Heart left ventricle (tissue), 13 donors: ENCODE results near the gene SLIT3.

Experiments
- CTCF ChIP-seq, 12 donors: fragments of 200-600 bp; sonication (generic) in 4 of 12; IDR thresholded peaks; one replicate each; pipeline versions ENCODE4 v1.5.0 to v1.8.0; 2018 to 2022; ENCODE audit warnings: antibody characterized with exemption in 12 of 12, mild to moderate bottlenecking in 5 of 12
- POLR2A ChIP-seq, 2 donors: fragments of 450-650 bp; IDR thresholded peaks; one replicate each; pipeline ENCODE4 v1.6.1; 2017; ENCODE audit warnings: antibody characterized with exemption in 2 of 2, mild to moderate bottlenecking in 2 of 2, moderate library complexity in 2 of 2
- donor health status: ischemic (EF 13 %, LVEDD 7.1; RV severe dilation, severe dysfunction).
- donor health status: DM: no; HTN: yes; CAD: no.
- donor health status: DM: no; HTN: no; CAD: no.
- donor health status: ischemic (EF 25% LVEDD 6.9; RV normal size, moderate dysfunction).
- donor health status: ischemic (EF 25% LVEDD 5.7; RV mildly dilated, moderate dysfunction).
- donor health status: ischemic (EF 35%, LVEDD 5.7; RV mildly dilated, moderate dysfunction).
- donor health status: nonischemic (EF 11% LVEDD 7.7; RV severe dilation, severe dysfunction).
- donor health status: DM: yes; HTN: yes; CAD: no.
- donor health status: PGD.
- donor health status: ischemic (EF 29% LVEDD 5.4; RV normal size, mild dysfunction).
- donor health status: nonischemic (EF 23%, LVEDD 6.1; RV moderate dilation, normal function).

DNA sequence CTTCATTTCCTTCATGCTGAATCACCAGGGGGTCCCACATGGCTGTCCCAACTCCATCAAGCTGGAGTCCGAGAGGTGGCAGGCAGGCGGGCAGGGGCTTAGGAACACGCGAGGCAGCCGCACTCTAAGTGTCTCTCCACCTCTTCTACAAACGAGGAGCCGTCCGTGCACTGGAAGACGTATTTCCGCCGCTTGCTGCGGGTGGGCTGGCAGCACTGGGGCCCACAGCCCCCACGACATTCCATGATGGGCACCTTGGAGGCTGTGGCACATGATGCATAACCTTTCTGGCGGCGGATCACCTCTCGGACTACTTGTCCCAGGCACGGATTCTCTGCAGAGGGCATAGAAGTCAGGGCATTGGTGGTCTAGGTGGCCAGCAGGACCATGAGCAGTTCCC lies 634.6 kb downstream of the SLIT3 start:
- TF ChIP-seq CTCF (IDR thresholded peaks at IDR 0.05) (no peak), POLR2A (IDR thresholded peaks at IDR 0.05) (no peak)
